Vagina (tissue), 2 donors: ENCODE results near the gene TPBGL. TPM values are rescaled to one million over a fixed set of nuclear protein-coding genes. Genes with fewer than 3 reads are reported as not detected.
A peak's percentile ranks its signal among the peaks of the same experiment; 100 is the strongest.

ENCODE experiments used
- DNase-seq, 2 donors: peaks; one replicate each; pipeline ENCODE4 v3.0.0-alpha.2; 2017; ENCODE audit errors: extremely low spot score in 2 of 2
- H3K27ac ChIP-seq: fragments of 200-600 bp; sonication (generic); one replicate; pipeline ENCODE4 v1.5.1; 2019
- H3K27me3 ChIP-seq: fragments of 200-600 bp; sonication (generic); one replicate; pipeline ENCODE4 v1.5.1; 2019
- H3K36me3 ChIP-seq, 2 donors: fragments of 200-600 bp; sonication (generic); one replicate each; pipeline ENCODE4 v1.5.1; 2017 to 2019
- H3K4me1 ChIP-seq: fragments of 200-600 bp; sonication (generic); one replicate; pipeline ENCODE4 v1.5.1; 2019
- H3K4me3 ChIP-seq, 2 donors: fragments of 200-600 bp; sonication (generic); 1 replicate in 1 of 2; 2 replicates in 1 of 2; pipeline ENCODE4 v1.5.1; 2016 to 2019
- H3K9me3 ChIP-seq: fragments of 200-600 bp; sonication (generic); one replicate; pipeline ENCODE4 v1.5.1; 2019
- POLR2A ChIP-seq, 2 donors: fragments of 450-650 bp; IDR thresholded peaks; one replicate each; pipeline ENCODE4 v1.6.1; 2017; ENCODE audit warnings: antibody characterized with exemption in 2 of 2, mild to moderate bottlenecking in 2 of 2, moderate library complexity in 2 of 2
- POLR2AphosphoS5 ChIP-seq, 2 donors: sonication (generic); formaldehyde crosslinking; IDR thresholded peaks; one replicate each; pipeline ENCODE4 v1.9.0; 2017; ENCODE audit warnings: antibody characterized with exemption in 2 of 2, mild to moderate bottlenecking in 2 of 2, low read depth in 1 of 2; ENCODE audit not compliant: insufficient read depth in 1 of 2
- intact Hi-C: fragments of 100-400 bp; cut with DNase I; formaldehyde crosslinking; loops from one replicate; pipeline ENCODE4 v1.15.1; 2023
- total RNA-seq: library from RNA; depleted of rRNA; stranded (reverse); fragments of >200 nt; gene quantifications from one replicate; pipeline ENCODE4 v1.2.3, GENCODE V29; 2016
- TF ChIP-seq, protein P1 (sequence below), 3 experiments: fragments of 450-650 bp in 2 of 3; fragments of 200-600 bp in 1 of 3; sonication (generic) in 1 of 3; IDR thresholded peaks; one replicate each; pipeline ENCODE4 v1.5.1; 2017 to 2019; ENCODE audit warnings: antibody characterized with exemption in 3 of 3, mild to moderate bottlenecking in 2 of 3, moderate library complexity in 2 of 3

The TPBGL gene
- total RNA-seq, 1 donor from 2014 or later, result 1.7 TPM

GRCh38 chr11:75279273-75279672, 38.7 kb downstream of the TPBGL start:
- Histone ChIP-seq H3K9me3 (no peaks in the 10 kb centered on the region), H3K4me3 (no peak overlapping the region), H3K27ac (peak overlapping the region; percentile 16), H3K4me1 (no peaks in the 10 kb centered on the region), H3K27me3 (no peaks in the 10 kb centered on the region), H3K36me3 (peaks cover 0 to 34% of the 10 kb centered on the region in 2 donors)
- intact Hi-C loops, result loop anchor here (2.0 kb wide), 1 partner anchor 106 kb away; no protein-coding TSS in a partner anchor
- TF ChIP-seq POLR2AphosphoS5 (IDR thresholded peaks at IDR 0.05; ENCODE audit: insufficient read depth in 1 of 2, low read depth in 1 of 2), result no peak
- TF ChIP-seq POLR2A (IDR thresholded peaks at IDR 0.05), result no peak
- TF ChIP-seq, protein P1, sequence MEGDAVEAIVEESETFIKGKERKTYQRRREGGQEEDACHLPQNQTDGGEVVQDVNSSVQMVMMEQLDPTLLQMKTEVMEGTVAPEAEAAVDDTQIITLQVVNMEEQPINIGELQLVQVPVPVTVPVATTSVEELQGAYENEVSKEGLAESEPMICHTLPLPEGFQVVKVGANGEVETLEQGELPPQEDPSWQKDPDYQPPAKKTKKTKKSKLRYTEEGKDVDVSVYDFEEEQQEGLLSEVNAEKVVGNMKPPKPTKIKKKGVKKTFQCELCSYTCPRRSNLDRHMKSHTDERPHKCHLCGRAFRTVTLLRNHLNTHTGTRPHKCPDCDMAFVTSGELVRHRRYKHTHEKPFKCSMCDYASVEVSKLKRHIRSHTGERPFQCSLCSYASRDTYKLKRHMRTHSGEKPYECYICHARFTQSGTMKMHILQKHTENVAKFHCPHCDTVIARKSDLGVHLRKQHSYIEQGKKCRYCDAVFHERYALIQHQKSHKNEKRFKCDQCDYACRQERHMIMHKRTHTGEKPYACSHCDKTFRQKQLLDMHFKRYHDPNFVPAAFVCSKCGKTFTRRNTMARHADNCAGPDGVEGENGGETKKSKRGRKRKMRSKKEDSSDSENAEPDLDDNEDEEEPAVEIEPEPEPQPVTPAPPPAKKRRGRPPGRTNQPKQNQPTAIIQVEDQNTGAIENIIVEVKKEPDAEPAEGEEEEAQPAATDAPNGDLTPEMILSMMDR (IDR thresholded peaks at IDR 0.05), result no peak
- DNase-seq, result no peak

DNA sequence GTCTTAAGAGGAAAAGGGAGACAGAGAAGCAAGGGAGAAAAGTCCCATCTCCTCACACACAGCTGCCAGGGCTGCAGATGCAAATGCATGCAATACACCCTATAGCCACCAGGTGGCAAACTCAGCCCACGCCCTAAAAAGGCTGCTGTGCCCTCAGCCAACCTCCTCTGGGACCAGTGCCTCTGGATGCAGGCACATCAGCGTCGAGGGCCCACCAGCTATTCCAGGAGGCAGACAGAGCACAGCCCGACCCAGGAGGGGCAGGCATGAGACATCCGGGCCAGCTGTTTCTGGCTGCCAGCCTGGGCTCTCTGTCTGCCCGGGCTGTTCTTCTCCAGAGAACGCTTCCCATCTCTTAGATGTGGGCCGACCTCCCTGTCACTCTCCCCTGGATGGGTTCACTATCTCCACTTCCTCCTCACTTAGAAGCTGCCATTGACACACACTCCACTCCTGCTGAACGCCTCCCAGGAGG, 39.7 kb downstream of the TPBGL start:
- H3K27ac ChIP-seq, result peak overlapping the region; percentile 20
- H3K4me1 ChIP-seq, result no peaks in the 10 kb centered on the region
- no peak overlapping the region for H3K4me3 ChIP-seq
- TF ChIP-seq POLR2AphosphoS5 (IDR thresholded peaks at IDR 0.05; ENCODE audit: insufficient read depth in 1 of 2, low read depth in 1 of 2) (peak; percentile 16 to 46), POLR2A (IDR thresholded peaks at IDR 0.05) (no peak)
- TF ChIP-seq, protein P1 (IDR thresholded peaks at IDR 0.05), result peak; percentile 96 to 99 (median 97)
- intact Hi-C loops, result loop anchor here (5.0 to 10.0 kb wide), 2 partner anchors 37 to 245 kb away; partner anchors contain the start of gene GDPD5
- H3K36me3 ChIP-seq, result peaks cover 0 to 34% of the 10 kb centered on the region in 2 donors
- DNase-seq, result no peak
- no peaks in the 10 kb centered on the region for H3K27me3 ChIP-seq
- no peaks in the 10 kb centered on the region for H3K9me3 ChIP-seq

GRCh38 chr11:75280770-75281468, 40.3 kb downstream of the TPBGL start:
- no peaks in the 10 kb centered on the region for H3K27me3 ChIP-seq
- DNase-seq, result no peak
- intact Hi-C loops, result loop anchor here (5.0 to 10.0 kb wide), 2 partner anchors 36 to 244 kb away; partner anchors contain the start of gene GDPD5
- H3K4me1 ChIP-seq, result no peaks in the 10 kb centered on the region
- peak overlapping the region; percentile 20 for H3K27ac ChIP-seq
- TF ChIP-seq, protein P1 (IDR thresholded peaks at IDR 0.05), result no peak
- TF ChIP-seq POLR2AphosphoS5 (IDR thresholded peaks at IDR 0.05; ENCODE audit: insufficient read depth in 1 of 2, low read depth in 1 of 2), result no peak
- TF ChIP-seq POLR2A (IDR thresholded peaks at IDR 0.05), result no peak
- no peak overlapping the region for H3K4me3 ChIP-seq
- no peaks in the 10 kb centered on the region for H3K9me3 ChIP-seq
- H3K36me3 ChIP-seq, result peaks cover 0 to 34% of the 10 kb centered on the region in 2 donors

DNA sequence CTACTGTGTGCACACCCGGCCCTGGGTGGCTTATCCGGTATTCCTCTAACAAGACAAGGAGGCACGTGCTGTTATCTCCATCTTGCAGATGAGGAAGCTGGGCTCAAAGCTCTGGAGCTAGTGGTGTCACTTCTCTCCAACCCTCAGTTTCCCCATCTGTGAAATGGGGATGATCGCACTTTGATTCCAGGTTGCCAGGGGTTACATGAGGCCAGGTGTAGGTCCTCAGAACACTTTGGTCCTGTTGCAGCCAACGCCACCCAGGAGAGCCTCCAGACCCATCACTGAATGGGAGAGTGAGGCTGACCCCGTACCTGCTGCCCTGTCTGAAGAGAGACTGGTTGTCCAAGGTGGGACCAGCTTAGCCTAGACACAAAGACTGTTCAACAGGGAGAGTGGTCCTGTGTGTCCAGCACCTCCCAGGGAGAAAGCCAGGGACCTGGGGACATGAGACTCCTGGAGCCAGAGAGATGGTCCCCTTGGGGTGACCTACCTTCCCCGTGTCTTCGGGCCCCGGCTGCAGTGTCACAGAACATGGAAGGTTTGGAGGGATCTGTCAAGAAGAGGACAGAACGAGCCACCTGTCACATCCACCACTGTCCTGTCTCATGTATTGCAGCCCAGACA, 41.0 kb downstream of the TPBGL start:
- intact Hi-C loops, result loop anchor here (5.0 to 10.0 kb wide), 2 partner anchors 36 to 243 kb away; partner anchors contain the start of gene GDPD5
- H3K4me3 ChIP-seq, result no peak overlapping the region
- no peaks in the 10 kb centered on the region for H3K4me1 ChIP-seq
- peaks cover 0 to 34% of the 10 kb centered on the region in 2 donors for H3K36me3 ChIP-seq
- no peaks in the 10 kb centered on the region for H3K27me3 ChIP-seq
- H3K27ac ChIP-seq, result no peak overlapping the region
- no peaks in the 10 kb centered on the region for H3K9me3 ChIP-seq
- TF ChIP-seq POLR2A (IDR thresholded peaks at IDR 0.05) (no peak), POLR2AphosphoS5 (IDR thresholded peaks at IDR 0.05; ENCODE audit: insufficient read depth in 1 of 2, low read depth in 1 of 2) (no peak)
- TF ChIP-seq, protein P1 (IDR thresholded peaks at IDR 0.05), result no peak
- DNase-seq, result no peak
